BLaER1 treated with 17β-estradiol and CSF1 and Interleukin-3, amounts not matched to agents 10 nM and 100 nM (cell line): ENCODE data around the gene MAU2.
A peak's percentile ranks its signal among the peaks of the same experiment; 100 is the strongest.

ENCODE experiments used
- H3K27ac ChIP-seq, 11 experiments: shearing (Covaris generic); formaldehyde crosslinking; 2 replicates each; pipeline ENCODE4 v1.8.1; 2022
- H3K27me3 ChIP-seq, 11 experiments: shearing (Covaris generic); formaldehyde crosslinking; 2 replicates each; pipeline ENCODE4 v1.8.1; 2022
- H3K36me3 ChIP-seq, 11 experiments: shearing (Covaris generic); formaldehyde crosslinking; 2 replicates each; pipeline ENCODE4 v1.8.1; 2022
- H3K4me1 ChIP-seq, 10 experiments: shearing (Covaris generic); formaldehyde crosslinking; 2 replicates each; pipeline ENCODE4 v1.8.1; 2022
- H3K4me2 ChIP-seq, 11 experiments: shearing (Covaris generic); formaldehyde crosslinking; 2 replicates each; pipeline ENCODE4 v1.8.1; 2022
- H3K4me3 ChIP-seq, 10 experiments: shearing (Covaris generic); formaldehyde crosslinking; 2 replicates each; pipeline ENCODE4 v1.8.1; 2022
- H3K9ac ChIP-seq, 11 experiments: shearing (Covaris generic); formaldehyde crosslinking; 2 replicates each; pipeline ENCODE4 v1.8.1; 2022
- H3K9me3 ChIP-seq, 11 experiments: shearing (Covaris generic); formaldehyde crosslinking; replicated peaks in 1 of 11; 2 replicates each; pipeline ENCODE4 v1.8.1; 2022
- H4K20me1 ChIP-seq, 11 experiments: shearing (Covaris generic); formaldehyde crosslinking; 2 replicates each; pipeline ENCODE4 v1.8.1; 2022
- Cebpa-rat ChIP-seq, 11 experiments: shearing (Covaris generic); IDR thresholded peaks; 2 replicates each; pipeline ENCODE4 v1.8.1; 2022

The MAU2 gene

GRCh38 chr19:19300613-19301012, 20.0 kb upstream of the MAU2 start:
- H3K27ac ChIP-seq, result no peak overlapping the region
- H4K20me1 ChIP-seq, result peaks cover 0 to 40% (median 8%) of the 10 kb centered on the region in 11 experiments; a peak in 9 of 22 replicates
- TF ChIP-seq Cebpa-rat (IDR thresholded peaks at IDR 0.05), result no peak
- peaks cover 84 to 97% (median 94%) of the 10 kb centered on the region in 11 experiments for H3K36me3 ChIP-seq
- H3K9ac ChIP-seq, result no peak overlapping the region
- no peaks in the 10 kb centered on the region for H3K9me3 ChIP-seq
- no peaks in the 10 kb centered on the region; a peak in 1 of 20 replicates for H3K4me1 ChIP-seq
- H3K4me2 ChIP-seq, result no peak overlapping the region
- no peak overlapping the region for H3K4me3 ChIP-seq
- no peaks in the 10 kb centered on the region for H3K27me3 ChIP-seq

- no peaks in the 10 kb centered on the region for H3K27me3 ChIP-seq
- peaks cover 85 to 98% (median 94%) of the 10 kb centered on the region in 11 experiments for H3K36me3 ChIP-seq
- no peak overlapping the region for H3K27ac ChIP-seq
- peaks cover 0 to 56% (median 17%) of the 10 kb centered on the region in 11 experiments; a peak in 10 of 22 replicates for H4K20me1 ChIP-seq
- H3K4me1 ChIP-seq, result no peaks in the 10 kb centered on the region; a peak in 1 of 20 replicates
- H3K4me3 ChIP-seq, result no peak overlapping the region
- H3K4me2 ChIP-seq, result no peak overlapping the region
- H3K9me3 ChIP-seq, result no peaks in the 10 kb centered on the region
- no peak overlapping the region for H3K9ac ChIP-seq
- TF ChIP-seq Cebpa-rat (IDR thresholded peaks at IDR 0.05), result no peak
Measured at GRCh38 chr19:19303411-19303810, 17.2 kb upstream of the MAU2 start.

GRCh38 chr19:19304186-19304965, 16.3 kb upstream of the MAU2 start:
- TF ChIP-seq Cebpa-rat (IDR thresholded peaks at IDR 0.05), result no peak
- Histone ChIP-seq H3K27ac (no peak overlapping the region), H3K9me3 (no peaks in the 10 kb centered on the region), H4K20me1 (peaks cover 0 to 56% (median 18%) of the 10 kb centered on the region in 11 experiments; a peak in 10 of 22 replicates), H3K4me1 (no peaks in the 10 kb centered on the region), H3K27me3 (no peaks in the 10 kb centered on the region), H3K9ac (peak overlapping the region in 1 of 11 experiments; percentile 3; a peak in 1 of 22 replicates), H3K4me2 (no peak overlapping the region), H3K36me3 (peaks cover 89 to 99% (median 97%) of the 10 kb centered on the region in 11 experiments), H3K4me3 (no peak overlapping the region)

- Histone ChIP-seq H3K9me3 (no peaks in the 10 kb centered on the region), H3K36me3 (peaks cover 96 to 100% (median 99%) of the 10 kb centered on the region in 11 experiments), H3K27me3 (no peaks in the 10 kb centered on the region), H4K20me1 (peaks cover 0 to 57% (median 18%) of the 10 kb centered on the region in 11 experiments; a peak in 10 of 22 replicates), H3K4me1 (no peaks in the 10 kb centered on the region), H3K9ac (no peak overlapping the region), H3K4me2 (no peak overlapping the region), H3K27ac (no peak overlapping the region), H3K4me3 (no peak overlapping the region)
- TF ChIP-seq Cebpa-rat (IDR thresholded peaks at IDR 0.05), result no peak
Measured at GRCh38 chr19:19305066-19305465, 15.6 kb upstream of the MAU2 start.

- no peaks in the 10 kb centered on the region for H3K27me3 ChIP-seq
- H3K36me3 ChIP-seq, result peaks cover 97 to 100% (median 99%) of the 10 kb centered on the region in 11 experiments
- no peaks in the 10 kb centered on the region for H3K9me3 ChIP-seq
- H3K4me1 ChIP-seq, result no peaks in the 10 kb centered on the region
- no peak overlapping the region for H3K9ac ChIP-seq
- H3K4me3 ChIP-seq, result no peak overlapping the region
- no peak overlapping the region for H3K4me2 ChIP-seq
- H4K20me1 ChIP-seq, result peaks cover 0 to 60% (median 19%) of the 10 kb centered on the region in 11 experiments; a peak in 11 of 22 replicates
- TF ChIP-seq Cebpa-rat (IDR thresholded peaks at IDR 0.05), result no peak
- H3K27ac ChIP-seq, result no peak overlapping the region
Measured at GRCh38 chr19:19305696-19306095, 14.9 kb upstream of the MAU2 start.

GRCh38 chr19:19306191-19306590, 14.4 kb upstream of the MAU2 start:
- no peaks in the 10 kb centered on the region for H3K9me3 ChIP-seq

GRCh38 chr19:19308373-19308772, 12.3 kb upstream of the MAU2 start:
- Histone ChIP-seq H3K9ac (no peak overlapping the region), H3K4me2 (no peak overlapping the region), H3K27ac (no peak overlapping the region), H4K20me1 (peaks cover 0 to 59% (median 22%) of the 10 kb centered on the region in 11 experiments; a peak in 12 of 22 replicates), H3K27me3 (no peaks in the 10 kb centered on the region), H3K4me3 (no peak overlapping the region), H3K9me3 (no peaks in the 10 kb centered on the region), H3K4me1 (peaks cover 0 to 6% (median 0%) of the 10 kb centered on the region in 10 experiments; a peak in 1 of 20 replicates), H3K36me3 (peaks cover 97 to 100% (median 100%) of the 10 kb centered on the region in 11 experiments)
- TF ChIP-seq Cebpa-rat (IDR thresholded peaks at IDR 0.05), result no peak

More at GRCh38 chr19:19306191-19306590, 14.4 kb upstream of the MAU2 start:
- Histone ChIP-seq H4K20me1 (peaks cover 0 to 56% (median 19%) of the 10 kb centered on the region in 11 experiments; a peak in 11 of 22 replicates), H3K27ac (no peak overlapping the region), H3K36me3 (peaks cover 97 to 100% (median 99%) of the 10 kb centered on the region in 11 experiments), H3K27me3 (no peaks in the 10 kb centered on the region), H3K4me1 (no peaks in the 10 kb centered on the region), H3K9ac (no peak overlapping the region), H3K4me3 (no peak overlapping the region), H3K4me2 (no peak overlapping the region)
- no peak for TF ChIP-seq Cebpa-rat (IDR thresholded peaks at IDR 0.05)

GRCh38 chr19:19315444-19315843, 5.2 kb upstream of the MAU2 start:
- Histone ChIP-seq H3K4me3 (no peak overlapping the region), H3K9me3 (no peaks in the 10 kb centered on the region), H4K20me1 (peaks cover 0 to 75% (median 34%) of the 10 kb centered on the region in 11 experiments; a peak in 15 of 22 replicates), H3K36me3 (peaks cover 63 to 73% (median 68%) of the 10 kb centered on the region in 11 experiments), H3K27me3 (no peaks in the 10 kb centered on the region), H3K27ac (no peak overlapping the region), H3K9ac (peak overlapping the region in 6 of 11 experiments; percentile 5 to 49 (median 18); a peak in 3 of 22 replicates), H3K4me2 (no peak overlapping the region), H3K4me1 (peaks cover 12 to 22% (median 16%) of the 10 kb centered on the region in 10 experiments)
- TF ChIP-seq Cebpa-rat (IDR thresholded peaks at IDR 0.05), result no peak

- peaks cover 12 to 22% (median 16%) of the 10 kb centered on the region in 10 experiments for H3K4me1 ChIP-seq
- peak overlapping the region in 9 of 11 experiments; percentile 3 to 38 (median 24); a peak in 7 of 22 replicates for H3K9ac ChIP-seq
- H3K36me3 ChIP-seq, result peaks cover 56 to 67% (median 62%) of the 10 kb centered on the region in 11 experiments
- TF ChIP-seq Cebpa-rat (IDR thresholded peaks at IDR 0.05), result no peak
- no peak overlapping the region for H3K4me2 ChIP-seq
- H3K27ac ChIP-seq, result no peak overlapping the region
- no peaks in the 10 kb centered on the region for H3K9me3 ChIP-seq
- H3K4me3 ChIP-seq, result no peak overlapping the region
- H4K20me1 ChIP-seq, result peaks cover 0 to 73% (median 30%) of the 10 kb centered on the region in 11 experiments; a peak in 15 of 22 replicates
- no peaks in the 10 kb centered on the region for H3K27me3 ChIP-seq
Measured at GRCh38 chr19:19316082-19316481, 4.5 kb upstream of the MAU2 start.
